HG03432 (cell line): ENCODE measurements around the gene BPIFB2.
"Not testable (repeated sequence)": the region's sequence is repeated elsewhere in the genome, so short reads cannot be mapped to it uniquely, and the experiment has no call there.

ENCODE experiments used
- ATAC-seq: cut with Tn5 transposase; IDR thresholded peaks from one replicate; pipeline ENCODE4 v1.9.1; 2021; ENCODE audit warnings: mild to moderate bottlenecking, moderate library complexity; ENCODE audit not compliant: unreplicated experiment

The BPIFB2 gene

DNA sequence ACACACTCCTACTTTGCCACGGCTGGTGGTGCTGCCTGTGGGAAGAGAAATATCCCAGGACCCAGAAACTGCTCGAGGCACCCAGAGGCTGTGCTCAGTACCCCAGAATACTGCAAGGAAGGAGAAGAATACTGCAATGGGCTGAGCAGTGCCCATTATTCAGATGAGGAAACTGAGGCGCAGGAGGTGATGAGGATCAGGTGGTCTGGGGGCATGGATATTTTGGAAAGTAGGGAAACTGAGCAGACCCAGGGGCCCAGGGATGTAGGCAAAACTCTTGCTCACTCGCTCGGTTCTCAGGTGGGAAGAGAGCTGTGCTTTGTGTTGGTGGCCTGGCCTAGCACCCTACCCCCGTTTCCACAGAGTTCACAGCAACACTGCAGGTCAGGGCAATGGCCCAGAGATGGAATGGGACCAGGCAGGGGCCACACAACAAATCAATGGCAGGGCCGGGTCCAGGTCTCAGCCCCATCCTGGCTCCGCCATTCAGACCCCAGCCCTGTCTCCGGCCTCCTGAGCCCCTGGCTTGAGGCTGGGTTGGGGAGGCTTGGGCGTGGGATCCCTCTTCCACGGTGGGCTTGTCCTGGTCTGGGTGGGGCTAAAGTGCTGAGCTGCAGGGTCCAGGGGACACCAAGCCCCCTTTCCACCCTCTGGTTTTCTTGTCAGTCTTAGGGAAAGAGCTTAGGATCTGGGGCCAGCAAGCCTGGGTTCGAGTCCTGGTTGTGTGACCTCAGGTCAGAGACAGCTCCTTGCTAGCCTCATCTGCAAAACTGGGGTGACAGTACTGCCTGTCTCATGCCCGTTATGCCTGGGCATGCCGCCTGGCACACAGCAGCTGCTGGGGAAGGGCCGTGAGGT lies 37.2 kb upstream of the BPIFB2 start:
- no peak for ATAC-seq

DNA sequence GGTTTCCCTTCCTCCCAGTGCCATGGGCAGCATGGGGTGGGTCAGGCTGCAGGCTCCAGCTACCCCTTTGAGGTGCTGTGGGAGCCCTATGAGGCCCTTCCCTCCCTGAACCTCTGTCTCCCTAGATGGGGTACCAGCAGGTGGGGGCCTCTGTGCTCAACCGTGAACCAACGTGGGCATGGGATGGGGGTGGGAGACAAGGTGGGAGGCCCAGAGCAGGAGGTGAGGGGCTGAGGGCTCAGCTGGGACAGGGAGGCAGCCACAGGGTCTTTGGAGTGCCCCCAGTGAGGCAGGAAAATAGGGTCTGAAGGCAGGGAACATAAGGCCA lies 36.6 kb upstream of the BPIFB2 start:
- ATAC-seq, result no peak

DNA sequence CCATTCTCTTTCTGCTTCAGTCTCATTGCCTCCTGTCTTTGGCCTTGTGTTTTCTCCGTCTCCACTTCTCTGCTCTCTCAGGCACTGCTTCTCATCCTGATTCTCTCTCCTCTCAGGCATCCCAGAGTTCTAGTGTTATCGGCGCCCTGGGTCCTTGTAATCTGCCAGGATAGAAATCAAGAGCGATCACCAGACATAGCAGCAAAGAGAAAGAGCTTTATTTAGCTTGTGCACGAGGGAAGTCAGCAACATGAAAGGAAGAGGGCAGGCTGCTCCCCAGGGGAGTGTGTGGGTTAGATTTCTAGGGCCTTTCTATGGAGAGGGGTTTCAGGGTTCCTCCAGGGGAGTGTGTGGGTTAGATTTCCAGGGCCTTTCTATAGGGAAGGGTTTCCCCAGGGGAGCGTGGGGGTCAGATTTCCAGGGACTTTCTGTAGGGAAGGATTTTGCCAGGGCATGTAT lies 35.8 kb upstream of the BPIFB2 start:
- peak; percentile 25 for ATAC-seq

DNA sequence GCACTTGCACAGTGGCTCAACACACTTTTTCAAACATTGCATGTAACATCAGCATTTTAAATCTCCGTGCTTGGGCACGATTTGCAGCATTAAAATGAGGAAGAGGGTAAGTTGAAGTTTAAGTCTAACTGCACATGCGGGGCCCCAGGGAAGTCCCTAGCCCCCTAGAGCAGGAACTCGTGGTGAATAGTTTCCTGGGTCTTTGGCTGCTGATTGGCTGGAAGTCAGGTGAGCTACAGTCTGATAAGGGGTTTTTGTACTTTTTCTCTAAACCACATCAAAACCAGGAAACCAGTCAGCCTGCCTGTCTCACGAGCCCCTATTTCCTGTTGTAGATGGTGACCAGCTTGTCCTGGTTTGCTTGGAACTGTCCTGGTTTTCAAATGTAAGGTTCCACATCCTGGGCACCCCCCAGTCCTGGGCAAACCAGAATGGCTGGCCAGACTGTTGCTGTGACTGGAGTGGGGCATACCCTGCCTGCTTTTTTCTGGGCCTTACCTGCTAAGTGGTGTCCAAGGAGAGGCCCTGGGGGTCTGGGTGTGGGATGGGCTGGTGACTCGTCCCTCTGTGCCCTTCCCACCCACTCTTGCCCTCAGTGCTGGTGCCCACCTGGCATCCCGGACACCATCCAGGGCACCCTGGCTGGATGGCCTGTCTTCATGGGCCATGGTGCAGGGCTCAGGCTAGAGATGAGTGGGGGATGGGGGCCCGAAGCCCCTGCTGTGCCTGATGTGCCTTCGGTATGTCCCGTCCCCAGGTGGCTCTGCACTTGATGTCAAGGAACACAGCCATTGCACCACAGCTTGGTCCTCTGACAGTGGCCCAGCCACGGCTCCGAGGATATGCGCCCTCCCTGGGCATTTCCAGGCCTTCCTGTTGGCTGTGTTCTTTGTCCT lies 35.1 kb upstream of the BPIFB2 start:
- peak; percentile 90 for ATAC-seq

DNA sequence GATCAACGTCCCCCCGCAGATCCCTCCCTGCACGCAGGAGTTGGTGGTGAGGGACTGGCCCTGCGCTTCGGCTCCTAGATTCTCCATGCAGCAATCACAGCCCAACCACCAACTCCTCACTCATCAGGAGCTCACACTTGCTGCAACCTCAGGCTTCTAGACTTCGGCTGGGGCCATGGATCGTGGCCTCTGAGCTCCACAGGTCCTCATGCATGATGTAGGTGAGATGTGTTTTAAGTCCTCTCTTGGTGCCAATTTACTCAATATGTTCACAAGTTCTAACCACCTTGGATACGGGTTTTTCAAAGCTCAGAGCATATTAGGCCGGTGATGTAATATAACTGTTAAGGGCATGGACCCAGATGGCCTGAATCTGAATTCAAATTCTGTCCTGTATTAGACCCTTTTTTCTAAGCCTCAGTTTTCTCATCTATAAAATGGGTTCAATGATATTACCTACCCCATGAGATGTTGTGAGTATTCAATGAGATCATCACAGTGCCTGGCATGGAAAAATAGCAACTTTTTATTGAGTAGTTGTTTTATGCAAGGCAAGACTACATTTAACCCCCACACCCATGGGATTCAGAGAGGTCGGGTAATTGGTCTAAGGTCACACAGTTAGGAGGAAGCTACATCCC lies 34.3 kb upstream of the BPIFB2 start:
- no peak for ATAC-seq

DNA sequence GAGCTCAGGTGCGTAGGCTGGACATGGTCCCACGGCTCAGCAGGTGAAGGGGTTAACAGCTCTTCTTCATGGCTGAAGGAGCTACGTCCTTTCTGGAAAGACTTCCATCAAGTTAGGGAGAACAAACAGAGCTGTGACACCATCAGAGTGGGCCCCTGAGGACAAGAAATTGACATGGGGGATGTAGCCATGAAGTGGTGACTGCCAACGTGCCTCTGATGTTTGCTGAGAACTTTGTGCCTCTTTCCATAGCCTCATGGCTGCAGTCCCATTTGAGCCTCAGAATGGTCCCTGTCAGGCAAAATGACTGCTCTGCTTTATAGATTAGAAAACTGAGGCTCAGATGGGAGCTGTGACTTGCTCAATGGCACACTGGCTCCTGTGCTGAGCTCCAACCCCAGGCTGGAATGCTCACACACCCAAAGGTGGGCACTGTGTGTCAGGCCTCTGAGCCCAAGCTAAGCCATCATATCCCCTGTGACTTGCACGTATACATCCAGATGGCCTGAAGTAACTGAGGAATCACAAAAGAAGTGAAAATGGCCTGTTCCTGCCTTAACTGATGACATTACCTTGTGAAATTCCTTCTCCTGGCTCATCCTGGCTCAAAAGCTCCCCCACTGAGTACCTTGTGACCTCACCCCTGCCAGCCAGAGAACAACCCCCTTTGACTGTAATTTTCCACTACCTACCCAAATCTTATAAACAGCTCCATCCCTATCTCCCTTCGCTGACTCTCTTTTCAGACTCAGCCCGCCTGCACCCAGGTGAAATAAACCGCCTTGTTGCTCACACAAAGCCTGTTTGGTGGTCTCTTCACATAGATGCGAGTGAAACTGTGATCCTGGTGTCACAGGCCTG lies 33.1 kb upstream of the BPIFB2 start:
- ATAC-seq, result not testable (repeated sequence)

DNA sequence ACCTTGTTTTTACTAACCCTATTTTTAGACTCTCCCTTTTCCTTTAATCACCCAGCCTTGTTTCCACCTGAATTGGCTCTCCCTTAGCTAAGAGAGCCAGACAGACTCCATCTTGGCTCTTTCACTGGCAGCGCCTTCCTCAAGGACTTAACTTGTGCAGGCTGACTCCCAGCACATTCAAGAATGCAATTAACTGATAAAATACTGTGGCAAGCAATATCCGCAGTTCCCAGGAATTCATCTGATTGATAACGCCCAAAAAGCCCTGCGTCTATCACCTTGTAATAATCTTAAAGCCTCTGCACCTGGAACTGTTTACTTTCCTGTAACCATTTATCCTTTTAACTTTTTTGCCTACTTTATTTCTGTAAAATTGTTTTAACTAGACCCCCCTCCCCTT lies 32.4 kb upstream of the BPIFB2 start:
- not testable (repeated sequence) for ATAC-seq

DNA sequence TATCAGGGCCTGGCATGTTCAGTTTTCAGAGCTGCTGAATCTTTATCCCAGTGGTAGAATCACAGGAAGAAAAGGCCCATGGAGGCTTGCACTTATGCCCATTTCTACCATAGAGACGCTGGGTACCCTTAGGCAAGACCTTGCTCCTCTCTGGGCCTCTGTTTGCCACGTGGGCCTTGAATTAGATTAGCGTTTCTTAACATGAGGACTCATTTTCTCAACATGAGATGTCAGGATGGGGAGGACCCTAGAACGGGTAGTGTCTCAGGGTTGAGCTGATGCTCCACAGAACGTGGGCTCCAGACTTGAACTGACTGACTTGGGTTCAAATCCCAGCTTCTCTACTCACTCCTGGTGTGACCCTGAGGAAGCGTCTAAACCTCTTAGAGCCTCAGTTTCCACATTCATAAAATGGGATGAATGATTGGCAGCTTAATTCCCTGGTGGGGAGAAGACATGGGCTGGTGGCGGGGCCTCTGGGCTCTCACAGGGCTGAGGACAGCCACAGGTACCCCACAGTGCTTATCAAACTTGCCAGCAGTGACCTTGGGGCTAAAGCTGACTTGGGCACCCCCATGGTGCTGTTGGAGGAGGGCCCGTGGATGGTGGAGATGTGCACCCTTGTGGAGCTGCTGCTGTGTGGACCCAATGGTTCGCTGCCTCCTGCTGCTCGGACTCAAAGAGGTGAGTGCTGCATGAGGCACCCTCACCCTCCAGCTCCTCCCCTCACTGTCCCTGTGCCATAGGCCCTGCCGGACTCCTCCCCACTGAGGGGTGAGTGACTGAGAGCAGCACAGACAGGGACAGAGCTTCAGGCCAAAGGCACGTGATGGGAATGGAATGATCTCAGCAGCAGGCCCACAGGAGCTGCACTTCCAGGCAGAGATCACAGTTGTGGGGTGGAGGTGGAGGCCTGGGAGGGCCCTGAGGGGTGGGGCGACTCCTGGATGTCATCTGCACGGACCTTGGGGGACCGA lies 31.5 kb upstream of the BPIFB2 start:
- ATAC-seq, result no peak

DNA sequence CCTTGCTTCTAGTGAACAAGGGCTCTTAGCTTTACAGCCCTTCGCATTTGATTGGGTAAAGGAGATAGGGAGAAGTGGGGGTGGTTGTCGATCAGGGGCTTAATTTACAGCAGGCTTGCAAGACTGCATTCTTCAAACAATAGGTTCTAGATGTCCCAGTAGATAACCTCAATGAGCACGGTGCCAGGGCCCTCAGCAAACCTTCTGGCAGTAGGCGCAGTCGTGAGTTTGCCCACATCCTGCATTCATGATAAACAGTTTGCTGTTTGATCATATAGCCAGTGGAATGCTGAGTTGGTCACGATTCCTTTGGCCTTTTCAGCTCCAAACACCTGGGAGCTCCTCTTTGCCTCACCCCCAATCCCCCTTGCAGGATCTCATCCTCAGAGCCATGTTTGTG lies 30.8 kb upstream of the BPIFB2 start:
- ATAC-seq, result no peak

DNA sequence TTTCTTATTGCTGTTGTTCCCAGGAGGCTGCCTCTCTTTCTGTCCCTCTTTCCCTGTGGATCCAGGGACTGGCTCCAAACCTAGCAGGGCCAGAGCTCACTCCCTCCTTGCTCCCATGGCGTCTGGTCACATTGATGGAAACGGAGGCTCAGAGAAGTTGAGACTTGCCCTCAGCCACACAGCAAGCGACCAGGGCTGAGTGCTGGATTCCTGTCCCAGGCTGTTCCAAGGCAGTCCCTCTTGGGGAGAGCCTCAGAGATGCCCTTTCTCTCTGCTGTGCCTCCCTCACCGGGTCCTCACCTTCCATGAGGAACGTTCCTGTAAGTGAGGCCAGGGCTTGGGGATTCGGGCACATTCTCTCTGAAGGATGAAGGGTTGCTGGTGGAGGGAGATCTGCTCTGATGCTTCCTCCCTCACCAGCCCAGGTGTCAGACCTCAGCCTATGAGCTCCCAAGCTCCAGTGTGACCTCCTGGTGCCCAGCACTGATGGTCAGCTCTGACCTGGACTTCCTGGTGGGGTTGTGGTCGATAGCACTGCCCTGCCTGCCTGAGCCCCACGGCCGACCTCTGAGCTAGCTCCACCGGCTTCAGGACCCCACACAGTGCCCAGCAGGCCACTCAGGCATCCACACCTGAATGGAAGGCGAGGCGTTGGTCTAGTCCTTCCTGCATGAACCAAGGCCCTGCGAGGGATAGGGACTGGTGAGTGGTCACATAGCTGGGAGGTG lies 30.1 kb upstream of the BPIFB2 start:
- ATAC-seq, result no peak

DNA sequence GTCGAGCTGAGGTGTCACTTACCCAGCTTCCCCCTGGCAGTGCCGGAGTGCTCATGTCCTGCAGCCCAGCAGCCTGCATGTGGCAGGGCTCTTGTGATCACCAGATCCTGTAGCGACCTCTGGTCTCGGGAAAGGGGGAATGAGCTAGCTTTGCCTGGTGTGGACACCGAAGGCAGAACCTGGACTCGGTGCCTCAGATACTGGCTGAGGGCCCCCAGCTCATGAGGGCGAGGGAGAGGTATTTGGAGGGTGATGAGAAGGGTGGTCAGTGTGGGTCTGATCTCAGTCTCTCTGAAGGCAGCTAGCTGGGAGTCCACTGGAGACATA lies 29.5 kb upstream of the BPIFB2 start:
- no peak for ATAC-seq

DNA sequence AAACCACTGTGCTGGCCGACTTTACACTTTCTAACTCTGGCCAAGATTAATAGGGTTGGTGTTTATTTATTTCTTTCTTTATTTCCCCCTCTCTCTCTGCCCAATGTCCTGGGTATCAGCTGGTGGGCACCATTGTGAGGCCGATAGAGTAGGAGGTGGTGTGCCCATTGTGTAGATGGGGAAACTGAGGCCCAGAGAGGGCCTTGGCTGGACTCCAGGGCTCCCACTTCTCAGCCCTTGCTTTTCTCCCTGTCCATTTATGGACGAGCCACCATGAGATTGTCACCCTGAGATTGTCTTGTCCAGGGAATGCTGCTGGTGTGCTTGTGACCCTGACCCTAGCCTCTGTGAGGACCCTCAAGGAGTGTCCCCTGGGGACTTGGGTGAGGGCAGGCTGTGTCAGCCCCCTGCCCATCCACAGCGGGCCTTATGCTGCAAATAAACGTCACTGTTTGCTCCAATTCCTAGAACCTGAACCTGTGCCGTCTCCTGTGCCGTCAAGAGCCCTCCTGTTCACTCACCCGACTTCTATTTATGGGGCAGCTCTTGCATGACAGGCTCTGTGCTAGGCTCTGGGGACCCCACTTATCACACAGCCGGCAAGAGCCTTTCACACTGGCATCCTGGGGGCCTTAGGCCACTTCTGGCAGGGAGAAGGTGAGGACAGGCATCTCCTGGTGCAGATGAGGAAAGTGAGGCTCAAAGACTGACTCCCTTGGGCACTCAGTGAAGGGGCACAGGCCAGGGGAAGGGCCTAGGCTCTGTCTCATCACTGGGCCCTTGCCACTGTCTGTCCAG lies 28.1 kb upstream of the BPIFB2 start:
- no peak for ATAC-seq

DNA sequence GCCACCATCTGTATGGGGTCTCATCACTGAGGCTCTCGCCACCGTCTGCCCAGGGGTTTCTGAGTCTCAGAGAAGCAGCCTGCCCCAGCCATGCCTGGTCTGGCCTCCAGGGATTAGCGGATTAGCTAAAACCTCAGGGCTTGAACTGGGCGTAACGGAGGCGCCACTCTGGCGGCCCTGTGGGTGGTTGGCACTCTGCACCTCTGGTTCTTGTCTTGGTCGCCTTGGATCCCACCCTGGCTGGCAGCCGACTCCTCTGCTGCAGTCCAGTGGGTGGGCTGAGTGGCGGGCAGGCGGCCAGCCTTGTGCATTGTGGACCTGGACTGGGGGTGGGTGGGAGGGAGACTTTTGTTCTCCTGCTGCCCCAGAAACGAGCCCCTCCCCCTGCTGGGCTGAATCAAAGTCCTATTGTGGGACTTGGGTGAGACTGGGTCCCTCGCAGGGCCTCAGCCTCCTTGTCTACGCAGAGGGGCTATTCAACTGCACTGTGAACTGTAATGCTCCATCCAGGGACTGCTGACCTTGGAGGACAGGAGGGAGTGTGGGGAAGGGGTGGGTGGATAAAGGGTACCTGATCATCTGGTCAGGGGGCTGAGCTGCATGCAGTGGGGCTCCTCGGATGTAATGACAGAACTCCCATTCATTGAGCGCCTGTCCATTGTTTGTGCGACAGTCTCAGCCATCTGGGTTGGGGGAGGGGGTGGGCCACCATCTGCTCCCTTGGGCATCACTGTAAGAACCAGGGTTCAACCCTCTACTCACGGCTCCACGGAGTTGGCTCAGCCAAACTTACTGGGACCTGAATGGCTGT lies 27.2 kb upstream of the BPIFB2 start:
- ATAC-seq, result no peak

DNA sequence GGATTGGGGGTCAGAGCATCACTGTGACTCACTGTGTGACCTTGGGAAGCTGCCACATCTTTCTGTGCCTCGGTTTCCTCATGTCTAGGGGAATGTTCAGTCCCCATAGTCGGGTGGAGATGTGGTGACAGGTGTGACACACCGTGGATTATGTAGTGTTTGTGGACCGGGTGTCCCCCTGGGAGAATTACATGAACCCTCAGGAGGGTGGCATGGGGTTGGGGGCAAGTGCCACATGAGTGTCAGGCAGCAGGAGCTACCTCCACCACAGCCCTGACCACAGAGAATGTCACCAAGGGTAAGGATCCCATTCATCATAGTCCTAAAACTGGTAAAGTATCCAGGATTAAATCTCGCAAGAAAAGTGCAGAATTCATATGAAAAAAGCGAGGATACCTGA lies 26.5 kb upstream of the BPIFB2 start:
- no peak for ATAC-seq

DNA sequence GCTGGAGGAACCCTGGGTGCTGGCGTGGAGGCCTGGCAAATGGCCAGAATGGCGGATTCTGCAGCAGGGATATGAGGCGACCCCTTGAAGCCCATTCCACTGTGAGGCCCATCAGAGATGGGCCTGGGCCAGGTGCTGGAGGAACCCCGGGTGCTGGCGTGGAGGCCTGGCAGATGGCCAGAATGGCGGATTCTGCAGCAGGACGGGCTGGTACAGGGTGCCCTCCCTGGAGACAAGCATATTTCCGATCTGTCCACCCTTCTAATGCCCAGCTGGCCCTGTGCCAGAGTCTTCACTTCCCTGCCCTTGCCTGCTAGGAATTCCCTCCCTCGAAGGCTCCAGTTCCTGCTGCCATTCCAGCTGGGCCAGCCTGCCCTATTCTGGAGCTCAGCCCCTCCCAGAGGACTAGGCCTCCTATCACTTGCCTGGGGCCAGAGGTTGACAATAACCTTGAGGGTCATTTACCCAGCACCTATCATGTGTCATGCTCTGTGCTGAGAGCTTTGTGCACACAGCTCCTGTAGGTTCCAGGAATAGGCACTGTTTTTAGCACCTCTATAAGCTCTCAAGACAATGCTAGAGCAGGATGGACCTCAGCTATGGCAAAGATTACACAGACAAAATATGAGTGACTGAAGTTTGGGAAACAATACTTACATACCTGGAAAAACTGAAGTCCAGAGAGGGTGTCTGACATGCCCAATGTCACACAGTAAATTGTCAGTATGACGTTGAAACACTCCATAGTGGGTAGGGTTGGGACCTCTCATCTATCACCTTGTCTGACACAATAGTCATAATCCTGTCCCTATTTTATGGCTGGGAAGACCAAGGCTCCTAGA lies 24.7 kb upstream of the BPIFB2 start:
- no peak for ATAC-seq

DNA sequence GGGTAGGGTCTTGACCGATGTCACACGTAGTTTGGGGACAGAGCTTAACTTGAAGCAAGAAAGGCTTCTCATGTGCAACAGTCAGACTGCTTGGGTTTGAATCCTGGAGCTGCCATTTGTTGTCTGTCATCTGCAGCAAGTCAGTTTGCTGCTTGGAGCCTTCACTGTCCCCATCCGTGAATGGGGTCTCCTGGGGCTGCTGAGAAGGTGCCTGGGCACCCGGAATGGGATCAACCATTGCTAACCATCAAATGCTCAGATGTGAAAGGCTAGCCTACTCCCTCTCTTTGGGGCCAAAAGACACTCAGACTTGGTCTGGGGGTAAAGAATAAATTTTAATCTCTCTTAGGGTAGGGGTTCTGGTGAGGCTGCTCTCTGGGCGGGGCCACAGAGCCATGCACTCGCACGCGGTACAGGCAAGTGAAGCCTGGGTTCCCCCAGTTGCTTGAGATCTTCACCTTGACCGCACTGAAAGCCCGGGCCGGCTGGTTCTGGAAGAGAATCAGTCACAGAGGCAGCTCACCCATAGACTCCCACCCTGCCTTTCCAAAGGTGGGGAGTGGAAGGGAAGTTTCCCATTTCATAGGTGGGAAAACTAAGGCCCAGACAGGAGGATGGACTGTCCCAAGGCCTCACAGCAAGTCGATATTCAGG lies 23.9 kb upstream of the BPIFB2 start:
- no peak for ATAC-seq
